ENCODE data around the gene ZNG1A.
"Not testable (repeated sequence)": the region's sequence is repeated elsewhere in the genome, so short reads cannot be mapped to it uniquely, and the experiment has no call there.

The ZNG1A gene

DNA sequence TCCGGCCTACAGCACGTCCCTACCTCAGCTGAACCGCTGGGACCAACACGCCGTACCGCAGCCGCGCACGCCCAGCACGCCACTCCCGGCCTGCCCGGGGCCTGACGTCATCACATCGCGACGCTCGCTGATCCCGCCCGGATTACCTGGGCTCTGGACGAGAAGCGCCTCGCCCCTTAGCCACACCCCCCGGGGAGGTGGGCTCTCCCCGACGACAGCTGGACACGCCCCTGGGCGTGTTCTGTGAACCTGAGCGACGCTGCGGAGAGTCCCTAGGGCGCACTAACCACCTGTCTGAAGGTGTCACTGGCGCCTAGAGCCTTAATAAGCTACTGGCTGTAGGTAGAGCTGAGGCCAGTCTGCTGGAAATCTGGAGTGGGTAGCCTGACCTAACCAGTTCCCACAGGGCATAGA, at the start of gene ZNG1A:
ZNG1A (minus strand) TSS at position 87 of the 414 bp plus-strand sequence. CDS start 87 bp downstream, outside the sequence.
- DNase-seq = peak; percentile 92

GRCh38 chr9:227860-228259, 49.0 kb upstream of the ZNG1A start:
- DNase-seq = no peak

DNA sequence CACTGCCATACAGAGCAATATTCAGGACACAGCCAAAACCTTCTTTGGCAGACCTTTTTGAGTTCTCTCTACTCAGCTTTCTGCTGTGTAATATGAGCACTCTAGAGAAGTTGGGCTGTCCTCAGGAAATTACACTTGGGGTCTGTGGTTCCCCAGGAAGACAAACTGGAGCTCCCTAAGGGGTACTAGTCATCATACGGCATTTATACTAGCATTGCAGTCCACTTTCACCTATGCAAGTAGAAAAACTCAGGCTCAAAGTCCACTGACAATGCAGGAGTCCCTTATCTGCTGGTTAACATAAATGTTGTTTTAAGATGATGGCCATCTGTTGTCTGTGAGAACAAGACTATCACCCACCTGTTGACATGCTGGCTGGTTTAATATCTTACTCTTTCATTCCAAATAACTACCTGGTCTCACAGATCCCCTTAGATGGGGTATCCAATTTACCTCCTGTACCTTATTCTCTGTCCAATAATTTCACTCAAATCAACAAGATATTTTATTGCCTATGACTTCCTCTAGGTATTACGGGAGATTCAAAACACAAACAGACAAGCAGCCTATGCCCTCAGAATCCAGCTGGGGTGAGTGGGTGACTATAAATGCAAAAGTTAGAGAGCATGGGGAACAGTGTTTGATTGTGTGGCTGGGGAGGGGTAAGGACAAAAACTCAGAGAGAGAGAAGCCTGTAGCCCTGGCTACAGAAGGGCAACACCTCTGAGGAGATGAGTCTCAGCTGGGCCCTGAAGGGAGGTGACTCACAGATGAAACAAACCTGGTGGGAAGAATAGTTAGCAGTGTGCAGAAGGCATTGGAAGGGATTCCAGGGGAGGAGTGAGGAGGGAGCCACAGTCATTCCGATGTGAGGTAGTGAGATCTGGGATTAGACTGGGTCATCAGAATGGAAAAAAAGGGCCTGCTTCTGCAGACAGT, 46.0 kb upstream of the ZNG1A start:
- peak; percentile 49 for DNase-seq

DNA sequence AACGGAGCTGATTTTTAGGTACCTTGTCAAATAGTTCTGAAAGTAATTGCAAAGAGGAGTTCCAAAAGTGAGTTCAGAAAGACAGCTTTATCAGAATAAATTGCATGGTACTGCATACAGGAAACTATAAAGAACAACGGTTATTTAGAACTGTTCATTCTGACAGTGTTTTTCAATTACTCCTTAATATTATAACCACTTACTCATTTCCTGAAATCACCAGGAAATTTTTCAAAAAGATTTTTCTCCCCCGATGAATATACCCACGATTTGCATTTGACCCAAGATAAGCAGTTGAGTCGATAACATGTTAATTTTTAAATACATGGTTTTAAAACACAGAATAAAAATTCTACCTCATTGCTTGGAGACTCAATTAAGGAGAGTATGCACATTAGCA, 45.2 kb upstream of the ZNG1A start:
- DNase-seq = peak; percentile 37

DNA sequence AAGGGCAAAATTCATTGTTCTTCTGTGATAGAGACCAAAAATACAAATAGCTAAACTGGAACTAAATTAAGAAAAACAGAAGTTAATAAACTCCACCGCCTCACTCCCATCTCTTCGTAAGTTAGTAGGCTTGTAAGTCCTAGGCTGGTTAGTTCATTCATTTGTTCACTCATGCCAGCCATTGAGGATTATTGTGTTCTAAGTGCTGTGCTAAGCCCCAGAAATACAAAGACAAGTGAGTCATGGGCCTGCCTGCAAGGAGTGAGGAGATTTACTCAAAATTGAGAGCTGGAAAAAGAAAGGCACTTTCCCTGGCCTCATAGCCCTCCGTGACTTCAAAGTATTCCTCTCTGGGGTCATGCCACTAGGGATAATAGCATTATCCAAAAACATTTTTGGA, 44.3 kb upstream of the ZNG1A start:
- peak; percentile 14 for DNase-seq

DNA sequence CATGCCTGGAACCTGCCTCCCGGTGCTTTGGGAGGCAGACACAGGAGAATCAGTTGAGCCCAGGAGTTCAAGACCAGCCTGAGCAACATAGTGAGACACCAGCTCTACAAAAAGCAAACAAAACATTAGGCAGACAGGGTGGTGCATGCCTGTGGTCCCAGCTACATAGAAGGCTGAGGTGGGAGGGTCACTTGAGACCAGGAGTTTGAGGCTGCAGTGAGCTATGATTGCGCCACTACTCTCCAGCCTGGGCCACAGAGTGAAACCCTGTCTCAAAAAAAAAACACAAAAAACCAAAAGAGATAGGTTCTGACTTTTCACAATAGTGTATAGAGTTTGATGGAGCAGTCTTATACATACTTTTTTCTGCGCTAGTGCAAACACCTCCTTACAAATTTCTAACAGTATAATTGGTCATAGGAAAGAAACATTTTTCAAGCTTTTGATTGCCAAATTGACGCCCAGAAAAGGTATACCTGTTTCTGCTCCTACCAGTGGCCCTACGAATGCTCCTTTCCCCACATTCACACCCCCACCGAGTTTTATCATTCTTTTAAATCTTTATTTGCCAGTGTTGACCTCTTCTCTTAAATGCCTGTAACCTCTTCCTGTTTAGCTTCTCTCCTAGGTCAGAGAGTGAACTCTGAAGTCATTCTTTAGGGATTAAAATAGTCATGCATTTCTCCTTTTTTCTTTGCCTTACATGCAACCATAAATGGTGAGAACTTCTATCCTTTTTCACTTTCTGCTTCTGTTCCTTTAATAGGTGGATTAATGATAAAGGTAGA, 43.3 kb upstream of the ZNG1A start:
- peak; percentile 72 for DNase-seq

DNA sequence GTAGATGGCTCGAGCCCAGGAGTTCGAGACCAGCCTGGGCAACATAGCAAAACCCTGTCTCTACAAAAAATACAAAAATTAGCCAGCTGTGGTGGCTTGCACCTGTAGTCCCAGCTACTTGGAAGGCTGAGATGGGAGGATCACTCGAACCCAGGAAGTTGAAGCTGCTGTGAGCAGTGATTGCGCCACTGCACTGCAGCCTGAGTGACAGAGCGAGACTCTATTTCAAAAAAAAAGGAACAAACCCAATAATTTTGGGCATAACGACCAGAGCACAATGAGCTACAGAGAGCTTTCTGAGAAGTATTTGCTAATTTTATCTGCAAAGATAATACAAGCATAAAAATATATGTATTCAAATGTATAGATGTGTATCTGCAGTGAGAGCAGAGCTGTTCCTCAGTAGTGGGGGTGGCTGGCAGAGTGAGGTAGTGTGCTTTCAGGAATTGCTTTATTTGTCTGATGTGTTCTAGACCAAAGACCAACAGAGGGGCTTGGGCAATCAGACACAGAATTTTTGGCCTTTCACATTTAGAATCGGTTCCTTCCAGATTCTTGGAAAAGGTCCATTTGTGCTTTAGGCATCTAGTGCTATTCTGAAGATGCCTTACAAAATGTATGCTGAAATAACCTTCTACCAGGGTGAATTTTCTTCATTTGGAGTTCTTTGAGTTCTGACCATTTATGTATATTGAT, 41.0 kb upstream of the ZNG1A start:
- DNase-seq = peak; percentile 67

- not testable (repeated sequence) for DNase-seq
Measured at GRCh38 chr9:219036-219435, 40.2 kb upstream of the ZNG1A start.

- no peak for DNase-seq
Measured at GRCh38 chr9:217950-218349, 39.1 kb upstream of the ZNG1A start.

DNA sequence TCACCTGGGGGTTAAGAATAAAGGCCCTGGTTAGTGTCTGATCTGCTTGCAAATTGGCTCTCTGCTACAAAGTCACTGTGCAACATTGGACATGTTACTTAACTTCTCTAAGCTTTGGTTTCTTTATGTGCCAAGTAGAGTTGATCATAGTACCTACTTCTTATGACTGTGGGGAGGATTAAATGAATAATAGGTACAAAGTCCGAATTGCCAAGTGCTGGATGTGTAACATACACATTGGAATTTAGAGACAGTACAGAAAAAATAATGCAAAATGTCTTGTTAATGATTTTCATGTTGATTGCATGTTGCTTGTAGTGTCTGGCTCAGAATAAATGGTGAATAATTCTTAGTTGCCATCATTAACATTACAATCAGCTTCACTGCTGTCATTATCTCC, 38.0 kb upstream of the ZNG1A start:
- no peak for DNase-seq

GRCh38 chr9:215631-216155, 36.8 kb upstream of the ZNG1A start:
- DNase-seq = no peak

DNA sequence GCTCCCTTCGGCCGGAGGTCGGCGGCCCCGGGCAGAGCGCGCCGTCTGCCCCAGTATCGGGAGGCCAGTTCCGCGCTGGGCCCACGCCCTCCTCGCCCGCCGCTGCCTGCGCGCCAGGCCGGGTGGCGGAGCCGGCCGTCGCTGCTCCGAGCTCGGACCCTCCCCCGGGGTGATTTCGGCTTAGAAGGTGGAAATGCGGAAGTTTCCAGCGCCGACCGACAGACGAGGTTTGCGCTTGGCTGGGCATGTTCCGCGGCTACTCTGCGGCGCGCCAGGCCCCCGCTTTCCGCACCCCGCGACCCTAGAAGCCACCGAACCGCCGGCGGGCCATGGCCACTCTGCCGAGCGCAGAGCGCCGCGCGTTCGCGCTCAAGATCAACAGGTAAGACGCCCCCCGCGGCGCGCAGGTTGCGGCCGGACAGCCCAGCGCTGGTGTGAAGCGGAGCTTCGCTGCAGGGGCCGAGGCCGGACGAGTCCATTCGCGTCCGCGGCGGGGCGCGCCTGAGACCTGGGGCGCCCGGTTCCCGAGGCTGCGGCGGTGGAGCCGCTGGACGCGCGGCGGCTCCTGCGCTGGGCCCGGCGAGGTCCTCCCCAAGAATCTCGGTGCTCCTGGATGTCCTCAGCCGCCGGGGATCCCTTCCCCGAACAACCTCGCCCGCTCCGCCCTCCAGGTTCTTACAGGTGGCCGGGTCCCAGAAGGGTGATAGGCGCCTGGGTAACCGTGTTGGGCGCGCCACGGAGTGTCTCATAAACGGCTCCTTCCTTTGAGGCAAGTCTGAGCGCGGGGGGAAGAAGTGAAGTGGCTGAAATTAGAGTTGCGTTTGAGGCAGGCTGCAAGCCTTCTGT, 36.0 kb upstream of the ZNG1A start, which contains the start of gene DOCK8:
DOCK8 (plus strand) TSS at position 218 of the 846 bp plus-strand sequence; CDS start at position 330, 112 bp downstream.
- peak; percentile 95 for DNase-seq

GRCh38 chr9:214351-214647, 35.4 kb upstream of the ZNG1A start:
- no peak for DNase-seq

GRCh38 chr9:213901-214300, 35.0 kb upstream of the ZNG1A start:
- not testable (repeated sequence) for DNase-seq

DNA sequence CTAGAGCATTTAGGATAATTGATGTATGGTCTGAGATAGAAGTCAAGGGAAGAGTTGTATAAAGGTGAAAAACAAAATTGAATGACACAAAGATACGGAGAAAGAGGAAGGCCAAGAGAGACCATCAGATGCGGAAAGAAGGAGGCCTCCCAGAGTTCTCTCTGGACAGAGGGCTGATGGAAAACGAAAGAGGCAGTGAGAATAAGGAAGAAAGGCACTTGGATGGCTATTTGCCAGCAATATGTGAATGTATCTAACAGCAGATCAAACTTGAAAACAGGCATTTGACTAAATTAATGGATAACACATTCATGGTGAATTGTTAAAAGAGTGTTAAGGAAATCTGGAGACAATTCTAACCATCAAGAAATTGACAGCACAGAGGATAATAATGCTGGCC, 33.4 kb upstream of the ZNG1A start:
- DNase-seq = no peak

DNA sequence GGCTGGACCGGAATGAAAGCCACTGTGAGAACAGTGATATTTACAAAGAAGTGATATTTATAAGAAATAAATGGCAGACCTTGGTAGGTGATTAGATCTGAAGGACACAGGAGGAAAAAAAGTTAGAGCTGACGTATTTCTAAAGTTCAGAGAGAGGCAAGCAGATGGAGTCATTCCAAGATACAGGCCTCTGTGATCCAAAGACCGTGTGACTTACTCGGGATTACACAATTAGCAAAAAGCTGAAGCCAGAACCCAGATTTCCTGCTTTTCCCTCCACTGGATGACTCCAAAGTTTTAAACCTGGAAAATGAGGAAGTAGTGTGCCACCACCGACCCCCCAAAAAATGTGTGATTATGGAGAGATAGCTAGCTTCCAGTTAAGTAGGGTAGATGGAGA, 32.7 kb upstream of the ZNG1A start:
- DNase-seq = no peak

DNA sequence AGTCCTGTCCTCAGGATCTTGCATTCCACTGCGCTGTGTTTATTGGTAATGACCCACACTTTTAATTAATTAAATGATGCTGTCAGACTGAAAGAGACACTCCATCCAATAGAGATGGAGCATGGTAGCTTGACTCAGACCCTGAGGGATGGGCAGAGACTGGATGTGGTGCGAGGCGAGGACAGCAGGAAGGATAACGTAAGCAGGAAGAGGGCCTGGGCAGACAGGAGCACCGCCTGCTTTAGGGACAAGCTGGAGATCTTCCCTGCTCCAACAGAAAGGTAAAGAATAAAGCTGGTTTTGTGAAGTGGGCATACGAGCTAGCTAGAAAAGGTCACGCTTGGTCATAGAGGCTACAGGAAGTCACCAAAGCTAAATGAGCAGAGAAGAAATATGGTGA, 32.2 kb upstream of the ZNG1A start:
- DNase-seq = no peak

DNA sequence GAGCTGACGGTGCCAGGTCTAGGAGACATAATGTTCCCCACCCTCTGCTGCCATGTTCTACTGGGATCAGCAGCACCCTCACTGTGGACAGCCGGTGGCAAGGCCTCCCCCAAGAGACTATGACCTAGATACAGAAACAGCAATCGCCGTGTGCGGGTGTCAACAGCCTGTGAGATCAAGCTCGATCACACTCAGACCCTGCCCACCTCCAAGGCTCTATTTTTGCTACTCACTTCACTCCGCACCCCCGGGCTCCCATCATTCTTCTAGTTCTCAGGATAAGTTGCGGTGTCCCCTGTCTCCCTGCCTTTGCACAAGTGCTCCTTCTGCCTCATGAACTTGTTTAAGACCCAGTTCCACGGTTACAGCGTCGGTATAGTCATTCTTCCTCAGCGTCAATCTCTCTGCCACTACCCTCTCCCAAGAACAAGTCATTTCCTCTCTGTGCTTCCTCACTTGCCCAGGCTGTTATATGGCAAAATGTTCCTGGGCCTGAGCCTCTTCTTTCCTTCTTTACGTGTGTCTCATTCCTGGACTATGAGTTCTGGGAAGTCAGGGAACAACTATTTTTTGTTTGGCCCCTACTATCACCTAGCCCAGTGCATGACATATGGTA, 30.4 kb upstream of the ZNG1A start:
- DNase-seq = no peak

GRCh38 chr9:206481-206880, 27.6 kb upstream of the ZNG1A start:
- DNase-seq = no peak

GRCh38 chr9:199601-200000, 20.7 kb upstream of the ZNG1A start:
- not testable (repeated sequence) for DNase-seq

GRCh38 chr9:178140-178825, 573 bp downstream of the ZNG1A start:
- DNase-seq = peak; percentile 24
